MM.1S (cell line): ENCODE results near the gene ADCY3.

Experiments
- CTCF ChIP-seq: fragments of 300-600 bp; sonication (generic); IDR thresholded peaks from 2 replicates; pipeline ENCODE4 v1.5.1; 2016; ENCODE audit warnings: antibody characterized with exemption, low read length, mixed read lengths
- EZH2phosphoT487 ChIP-seq: fragments of 300-600 bp; sonication (generic); IDR thresholded peaks from 2 replicates; pipeline ENCODE4 v1.6.1; 2018; ENCODE audit warnings: antibody characterized with exemption, low read length

- no peak for TF ChIP-seq CTCF
- TF ChIP-seq EZH2phosphoT487: no peak
Measured at GRCh38 chr2:24787532-24787931, 132.5 kb downstream of the ADCY3 start.
